Measurements from ENCODE around the gene DCDC1.

GRCh38 chr11:30852645-30853044 is 516.9 kb downstream of the DCDC1 start:
- no peak for TF ChIP-seq CTCF (IDR thresholded peaks at IDR 0.05)
- TF ChIP-seq POLR2A (IDR thresholded peaks at IDR 0.05): no peak
